ENCODE measurements around the gene WWOX. TPM values are rescaled to one million over a fixed set of nuclear protein-coding genes. Genes with fewer than 3 reads are reported as not detected.

Gene WWOX
- total RNA-seq, 1 donor: 8.2 TPM

DNA sequence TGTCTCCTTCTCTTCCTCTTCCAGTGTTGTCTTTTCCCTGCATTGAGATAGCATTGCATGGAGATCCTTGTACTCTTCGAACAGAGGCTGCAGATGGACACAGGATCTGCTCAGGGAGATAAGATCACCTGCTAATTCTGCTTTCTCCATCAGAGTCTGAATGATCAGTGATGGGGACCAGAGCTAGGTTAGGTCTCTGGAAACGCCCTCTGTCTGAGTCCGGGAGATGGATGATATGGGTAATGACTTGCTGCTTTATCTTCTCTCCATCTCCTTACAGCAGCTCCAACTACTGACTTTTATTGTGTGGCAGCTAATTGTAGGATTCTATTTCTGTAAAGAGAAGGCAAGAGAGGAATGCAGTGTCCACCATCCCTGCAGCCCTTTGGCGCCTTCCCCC is 435.6 kb downstream of the WWOX start:
- no peak for DNase-seq (ENCODE audit: low read depth)
- no peak overlapping the region for H3K4me3 ChIP-seq (ENCODE audit: low read depth, low read length)
- TF ChIP-seq, protein P1, sequence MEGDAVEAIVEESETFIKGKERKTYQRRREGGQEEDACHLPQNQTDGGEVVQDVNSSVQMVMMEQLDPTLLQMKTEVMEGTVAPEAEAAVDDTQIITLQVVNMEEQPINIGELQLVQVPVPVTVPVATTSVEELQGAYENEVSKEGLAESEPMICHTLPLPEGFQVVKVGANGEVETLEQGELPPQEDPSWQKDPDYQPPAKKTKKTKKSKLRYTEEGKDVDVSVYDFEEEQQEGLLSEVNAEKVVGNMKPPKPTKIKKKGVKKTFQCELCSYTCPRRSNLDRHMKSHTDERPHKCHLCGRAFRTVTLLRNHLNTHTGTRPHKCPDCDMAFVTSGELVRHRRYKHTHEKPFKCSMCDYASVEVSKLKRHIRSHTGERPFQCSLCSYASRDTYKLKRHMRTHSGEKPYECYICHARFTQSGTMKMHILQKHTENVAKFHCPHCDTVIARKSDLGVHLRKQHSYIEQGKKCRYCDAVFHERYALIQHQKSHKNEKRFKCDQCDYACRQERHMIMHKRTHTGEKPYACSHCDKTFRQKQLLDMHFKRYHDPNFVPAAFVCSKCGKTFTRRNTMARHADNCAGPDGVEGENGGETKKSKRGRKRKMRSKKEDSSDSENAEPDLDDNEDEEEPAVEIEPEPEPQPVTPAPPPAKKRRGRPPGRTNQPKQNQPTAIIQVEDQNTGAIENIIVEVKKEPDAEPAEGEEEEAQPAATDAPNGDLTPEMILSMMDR (IDR thresholded peaks at IDR 0.05; ENCODE audit: insufficient read depth, low read depth, low read length): no peak

DNA sequence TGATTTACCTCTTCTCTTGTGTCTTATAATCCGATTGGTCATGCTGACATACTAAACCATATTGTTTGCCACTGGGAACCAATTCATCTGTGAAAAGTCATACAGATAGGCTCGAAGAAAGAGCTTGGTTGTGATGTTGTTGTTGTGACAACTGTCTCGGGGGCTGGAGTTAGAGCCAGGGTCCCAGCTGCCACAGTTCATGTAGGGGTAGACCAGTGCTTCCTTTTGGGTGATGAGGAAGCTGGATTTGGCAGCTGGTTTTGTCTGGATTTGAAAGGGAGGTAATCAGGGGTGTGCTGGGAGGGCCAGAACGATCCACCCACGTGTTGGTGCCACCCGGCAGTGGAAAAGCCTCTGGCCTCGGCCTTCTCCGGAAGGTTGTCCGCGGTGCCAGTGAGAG is 438.1 kb downstream of the WWOX start:
- H3K4me3 ChIP-seq (ENCODE audit: low read depth, low read length): no peak overlapping the region
- TF ChIP-seq, protein P1 (IDR thresholded peaks at IDR 0.05; ENCODE audit: insufficient read depth, low read depth, low read length): no peak
- DNase-seq (ENCODE audit: low read depth): no peak

DNA sequence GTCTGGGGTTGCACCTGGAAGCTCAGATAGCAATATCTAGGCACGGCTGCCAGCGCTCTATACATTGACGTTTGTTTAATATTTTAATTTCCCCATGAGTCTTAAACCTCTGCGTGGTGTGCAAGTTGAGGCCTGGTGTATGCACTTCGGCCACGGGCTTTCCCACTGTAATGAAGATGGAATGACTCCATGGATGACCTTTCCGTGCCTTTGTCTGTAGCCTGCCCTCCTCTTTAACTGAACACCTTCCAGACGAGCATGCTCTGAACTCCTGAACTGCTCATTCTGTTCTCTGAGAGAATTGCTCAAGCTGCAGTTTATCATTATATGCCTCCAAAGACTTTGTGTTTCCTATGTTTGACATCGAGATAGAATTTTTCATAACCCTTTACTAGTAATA is 438.8 kb downstream of the WWOX start:
- TF ChIP-seq, protein P1 (IDR thresholded peaks at IDR 0.05; ENCODE audit: insufficient read depth, low read depth, low read length): no peak
- DNase-seq (ENCODE audit: low read depth): no peak
- H3K4me3 ChIP-seq (ENCODE audit: low read depth, low read length): no peak overlapping the region

DNA sequence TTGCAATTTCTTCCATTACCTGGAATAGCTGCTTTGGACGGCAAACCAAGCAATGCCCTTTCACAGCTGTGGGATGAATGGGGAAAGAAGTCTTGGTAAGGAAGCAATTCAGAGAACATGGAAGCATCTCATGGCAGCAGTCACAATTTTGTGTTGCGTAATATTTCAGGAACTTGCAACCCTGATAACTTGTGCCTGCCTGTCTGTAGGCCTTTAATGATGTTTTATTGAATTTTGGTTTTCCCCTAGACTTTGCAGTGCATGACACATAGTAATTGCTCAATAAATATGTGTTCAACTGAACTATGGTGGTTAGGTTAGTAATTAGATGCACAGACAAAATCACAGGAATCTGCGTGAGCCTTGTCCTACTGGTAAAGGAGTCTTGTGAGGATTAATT is 439.5 kb downstream of the WWOX start:
- no peak overlapping the region for H3K4me3 ChIP-seq (ENCODE audit: low read depth, low read length)
- TF ChIP-seq, protein P1 (IDR thresholded peaks at IDR 0.05; ENCODE audit: insufficient read depth, low read depth, low read length): no peak
- peak; percentile 11 for DNase-seq (ENCODE audit: low read depth)

DNA sequence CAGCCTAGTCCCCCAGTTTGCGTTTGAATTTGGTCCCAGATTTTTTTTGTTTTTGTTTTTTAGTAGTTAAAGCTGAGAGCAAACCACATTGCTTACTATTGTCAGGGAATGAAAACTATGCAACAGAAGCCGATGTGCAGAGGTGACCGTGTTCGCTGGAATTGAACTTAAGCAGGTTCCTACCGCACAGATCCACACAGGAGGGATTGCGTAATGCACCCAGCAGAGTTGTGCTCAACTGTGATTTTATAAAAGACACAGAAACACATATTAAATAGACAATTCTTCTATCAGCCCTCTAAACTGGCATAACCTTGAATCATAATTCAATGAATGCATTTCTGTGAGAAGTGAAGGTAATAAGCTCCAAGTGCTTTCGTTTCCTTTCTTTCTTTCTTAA is 443.0 kb downstream of the WWOX start:
- peak; percentile 7 for DNase-seq (ENCODE audit: low read depth)
- H3K4me3 ChIP-seq (ENCODE audit: low read depth, low read length): no peak overlapping the region
- TF ChIP-seq, protein P1 (IDR thresholded peaks at IDR 0.05; ENCODE audit: insufficient read depth, low read depth, low read length): no peak

DNA sequence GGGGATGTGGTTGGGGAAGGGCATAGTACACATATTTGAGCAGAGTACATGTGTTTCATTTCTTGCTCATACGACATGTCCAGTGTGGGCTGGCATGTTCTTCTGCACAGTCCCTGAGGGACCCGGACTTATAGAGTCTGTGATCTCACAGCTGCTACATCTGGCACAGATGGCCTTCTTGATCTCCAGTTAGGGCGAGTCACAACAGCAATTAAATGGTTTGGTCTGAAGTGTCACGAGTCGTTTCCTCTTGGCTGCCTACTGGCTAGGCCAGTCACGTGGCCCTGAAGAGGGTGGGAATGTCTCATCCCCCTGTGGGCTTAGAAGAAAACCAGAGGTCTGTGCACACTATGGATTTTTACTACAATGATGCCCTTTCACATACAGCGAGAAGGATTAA is 443.6 kb downstream of the WWOX start:
- no peak overlapping the region for H3K4me3 ChIP-seq (ENCODE audit: low read depth, low read length)
- TF ChIP-seq, protein P1 (IDR thresholded peaks at IDR 0.05; ENCODE audit: insufficient read depth, low read depth, low read length): no peak
- peak; percentile 12 for DNase-seq (ENCODE audit: low read depth)

DNA sequence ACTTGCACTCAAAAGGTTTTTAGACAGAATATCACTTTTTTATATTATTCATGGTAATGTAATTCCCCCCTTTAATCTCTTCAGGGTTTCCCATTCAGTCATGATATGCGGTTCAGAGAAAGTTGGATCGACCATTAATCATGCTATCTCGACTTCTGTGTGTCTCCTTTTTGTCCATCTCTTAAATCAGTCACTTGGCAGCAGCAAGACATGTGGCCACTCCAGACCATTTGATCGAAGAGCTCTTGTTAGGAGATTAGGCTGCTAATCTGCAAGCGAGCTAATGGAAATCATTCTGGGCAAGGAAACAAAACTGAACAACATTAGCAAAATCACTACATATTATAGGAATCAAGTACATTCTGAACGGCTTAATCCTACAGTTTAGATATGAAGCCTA is 449.9 kb downstream of the WWOX start:
- DNase-seq (ENCODE audit: low read depth): no peak
- TF ChIP-seq, protein P1 (IDR thresholded peaks at IDR 0.05; ENCODE audit: insufficient read depth, low read depth, low read length): no peak
- no peak overlapping the region for H3K4me3 ChIP-seq (ENCODE audit: low read depth, low read length)
